ENCODE results near the gene ZNF83. TPM values are rescaled to one million over a fixed set of nuclear protein-coding genes. Genes with fewer than 3 reads are reported as not detected.

ZNF83 gene
- total RNA-seq, 1 donor from 2014 or later = 60.2 TPM

GRCh38 chr19:52651956-52652355 lies 13.8 kb upstream of the ZNF83 start:
- no peak for TF ChIP-seq CTCF (IDR thresholded peaks at IDR 0.05; ENCODE audit: insufficient read depth, low read length, poor library complexity, severe bottlenecking)
- no peak overlapping the region for H3K4me3 ChIP-seq (ENCODE audit: low read depth, low read length)
- H3K27me3 ChIP-seq (ENCODE audit: control insufficient read depth, insufficient read depth, low read length) = no peaks in the 10 kb centered on the region
- no peaks in the 10 kb centered on the region for H3K36me3 ChIP-seq (ENCODE audit: control insufficient read depth, insufficient read depth, low read length)
- DNase-seq (ENCODE audit: low read depth) = no peak

GRCh38 chr19:52648336-52649016 lies 10.3 kb upstream of the ZNF83 start:
- DNase-seq (ENCODE audit: low read depth) = no peak
- no peak for TF ChIP-seq CTCF (IDR thresholded peaks at IDR 0.05; ENCODE audit: insufficient read depth, low read length, poor library complexity, severe bottlenecking)
- no peak overlapping the region for H3K4me3 ChIP-seq (ENCODE audit: low read depth, low read length)
- H3K36me3 ChIP-seq (ENCODE audit: control insufficient read depth, insufficient read depth, low read length) = no peaks in the 10 kb centered on the region
- H3K27me3 ChIP-seq (ENCODE audit: control insufficient read depth, insufficient read depth, low read length) = no peaks in the 10 kb centered on the region

GRCh38 chr19:52646571-52647217 lies 8.5 kb upstream of the ZNF83 start:
- no peak for TF ChIP-seq CTCF (IDR thresholded peaks at IDR 0.05; ENCODE audit: insufficient read depth, low read length, poor library complexity, severe bottlenecking)

GRCh38 chr19:52640916-52641315 lies 2.8 kb upstream of the ZNF83 start:
- no peak for DNase-seq (ENCODE audit: low read depth)

More at GRCh38 chr19:52646571-52647217, 8.5 kb upstream of the ZNF83 start:
- no peak overlapping the region for H3K4me3 ChIP-seq (ENCODE audit: low read depth, low read length)
- no peaks in the 10 kb centered on the region for H3K36me3 ChIP-seq (ENCODE audit: control insufficient read depth, insufficient read depth, low read length)
- no peaks in the 10 kb centered on the region for H3K27me3 ChIP-seq (ENCODE audit: control insufficient read depth, insufficient read depth, low read length)
- no peak for DNase-seq (ENCODE audit: low read depth)

GRCh38 chr19:52639996-52640395 lies 1.8 kb upstream of the ZNF83 start:
- no peak for TF ChIP-seq CTCF (IDR thresholded peaks at IDR 0.05; ENCODE audit: insufficient read depth, low read length, poor library complexity, severe bottlenecking)
- H3K36me3 ChIP-seq (ENCODE audit: control insufficient read depth, insufficient read depth, low read length) = no peaks in the 10 kb centered on the region

More at GRCh38 chr19:52640916-52641315, 2.8 kb upstream of the ZNF83 start:
- H3K36me3 ChIP-seq (ENCODE audit: control insufficient read depth, insufficient read depth, low read length) = no peaks in the 10 kb centered on the region
- H3K4me3 ChIP-seq (ENCODE audit: low read depth, low read length) = no peak overlapping the region
- no peak for TF ChIP-seq CTCF (IDR thresholded peaks at IDR 0.05; ENCODE audit: insufficient read depth, low read length, poor library complexity, severe bottlenecking)
- H3K27me3 ChIP-seq (ENCODE audit: control insufficient read depth, insufficient read depth, low read length) = no peaks in the 10 kb centered on the region

More at GRCh38 chr19:52639996-52640395, 1.8 kb upstream of the ZNF83 start:
- Histone ChIP-seq H3K4me3 (ENCODE audit: low read depth, low read length) (no peak overlapping the region), H3K27me3 (ENCODE audit: control insufficient read depth, insufficient read depth, low read length) (no peaks in the 10 kb centered on the region)
- DNase-seq (ENCODE audit: low read depth) = no peak
